Stimulated activated CD8-positive, alpha-beta memory T cell treated with anti-CD3 and anti-CD28 coated beads, Interleukin-12 subunit alpha, Interleukin-12 subunit beta, amount 100 ng/mL, for 4 hours (primary cell): ENCODE measurements around the gene XIAP.

Experiments used
- DNase-seq: peaks from one replicate; pipeline ENCODE4 v3.0.0-alpha.2; 2020; ENCODE audit warnings: low read depth

Gene XIAP

GRCh38 chrX:123960956-123961267 lies 101.1 kb downstream of the XIAP start:
- peak; percentile 9 for DNase-seq

- peak; percentile 21 for DNase-seq
These were observed 101.6 kb downstream of the XIAP start, which contains the start of gene STAG2 for GRCh38 chrX:123961268-123962005. Gene STAG2, plus strand, starts transcription at chrX:123961706. Its CDS starts 60,922 bp downstream, at chrX:124022628.

GRCh38 chrX:123962006-123962467 lies 102.2 kb downstream of the XIAP start:
- no peak for DNase-seq

GRCh38 chrX:123962794-123963373 lies 103.0 kb downstream of the XIAP start:
- peak; percentile 66 for DNase-seq
